A549 (cell line): ENCODE measurements around the gene SNRNP35.

Experiments used
- CBX2 ChIP-seq: fragments of 200-600 bp; sonication (generic); IDR thresholded peaks from 2 replicates; pipeline ENCODE4 v1.6.1; 2016; ENCODE audit warnings: low read depth, mild to moderate bottlenecking, borderline replicate concordance
- EP300 ChIP-seq, 2 experiments: fragments of >200 bp; sonication (Bioruptor Twin); formaldehyde crosslinking; IDR thresholded peaks; 2 replicates in 1 of 2; 3 replicates in 1 of 2; pipeline ENCODE4 v1.6.1; 2016 to 2017
- ESRRA ChIP-seq: fragments of 150-350 bp; IDR thresholded peaks from 2 replicates; pipeline ENCODE4 v1.6.1; 2014; ENCODE audit warnings: mild to moderate bottlenecking, low read length, borderline replicate concordance
- MYC ChIP-seq: IDR thresholded peaks from 2 replicates; pipeline ENCODE4 v1.6.1; 2012; ENCODE audit warnings: mild to moderate bottlenecking, inconsistent platforms, low read length, improper control_type of control experiment, borderline replicate concordance
- POLR2A ChIP-seq: IDR thresholded peaks from 2 replicates; pipeline ENCODE4 v1.6.1; 2012; ENCODE audit warnings: mild to moderate bottlenecking, low read length
- RFX5 ChIP-seq: fragments of 450-650 bp; IDR thresholded peaks from 2 replicates; pipeline ENCODE4 v1.7.1; 2014; ENCODE audit warnings: antibody characterized with exemption, mild to moderate bottlenecking, moderate library complexity
- RNF2 ChIP-seq: fragments of 200-600 bp; sonication (generic); IDR thresholded peaks from 2 replicates; pipeline ENCODE4 v1.6.1; 2016; ENCODE audit warnings: low read depth, mild to moderate bottlenecking, antibody characterized with exemption, moderate library complexity, borderline replicate concordance
- TF ChIP-seq, protein P1 (sequence below): fragments of >200 bp; sonication (Bioruptor Twin); formaldehyde crosslinking; IDR thresholded peaks from 3 replicates; pipeline ENCODE4 v1.5.1; 2016

DNA sequence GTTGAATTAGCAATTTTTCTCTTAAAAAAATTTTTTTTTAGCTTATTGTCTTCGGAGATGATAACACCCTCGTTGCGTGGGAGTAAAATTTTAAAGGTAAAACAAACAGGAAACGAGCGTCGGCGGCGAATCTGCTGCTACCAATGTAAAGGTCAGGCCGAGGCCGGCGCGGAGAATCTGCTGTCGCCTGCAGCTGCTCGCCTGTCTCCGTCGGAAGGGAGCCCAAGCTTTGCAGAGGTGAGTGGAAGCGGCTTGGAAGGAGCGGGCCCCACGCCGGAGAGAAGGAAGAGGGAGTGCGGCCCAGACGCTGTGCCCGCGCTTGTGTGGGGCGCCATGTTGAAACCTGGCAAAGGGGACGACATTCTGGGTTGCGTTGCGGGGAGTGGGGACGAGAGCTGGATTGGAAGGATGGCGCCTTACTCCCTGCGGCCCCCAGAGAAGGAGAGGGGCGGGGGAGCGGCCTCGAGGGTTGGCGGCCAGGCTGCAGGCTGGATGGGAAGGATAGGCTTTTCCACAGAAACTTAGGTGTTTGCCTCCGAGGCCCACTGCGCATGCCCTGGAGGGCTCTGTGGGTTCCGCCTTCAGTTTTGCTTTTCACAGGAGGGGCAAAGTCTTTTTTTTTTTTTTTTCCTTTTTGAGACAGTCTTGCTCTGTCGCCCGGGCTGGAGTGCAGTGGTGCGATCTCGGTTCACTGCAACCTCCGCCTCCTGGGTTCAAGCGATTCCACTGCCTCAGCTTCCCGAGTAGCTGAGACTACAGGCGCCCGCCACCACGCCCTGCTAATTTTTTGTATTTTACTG is at the start of gene SNRNP35:
- TF ChIP-seq POLR2A (peak; percentile 52), RNF2 (no peak), CBX2 (no peak), EP300 (IDR thresholded peaks at IDR 0.05) (no peak), RFX5 (no peak), MYC (no peak), ESRRA (no peak)
- TF ChIP-seq, protein P1, sequence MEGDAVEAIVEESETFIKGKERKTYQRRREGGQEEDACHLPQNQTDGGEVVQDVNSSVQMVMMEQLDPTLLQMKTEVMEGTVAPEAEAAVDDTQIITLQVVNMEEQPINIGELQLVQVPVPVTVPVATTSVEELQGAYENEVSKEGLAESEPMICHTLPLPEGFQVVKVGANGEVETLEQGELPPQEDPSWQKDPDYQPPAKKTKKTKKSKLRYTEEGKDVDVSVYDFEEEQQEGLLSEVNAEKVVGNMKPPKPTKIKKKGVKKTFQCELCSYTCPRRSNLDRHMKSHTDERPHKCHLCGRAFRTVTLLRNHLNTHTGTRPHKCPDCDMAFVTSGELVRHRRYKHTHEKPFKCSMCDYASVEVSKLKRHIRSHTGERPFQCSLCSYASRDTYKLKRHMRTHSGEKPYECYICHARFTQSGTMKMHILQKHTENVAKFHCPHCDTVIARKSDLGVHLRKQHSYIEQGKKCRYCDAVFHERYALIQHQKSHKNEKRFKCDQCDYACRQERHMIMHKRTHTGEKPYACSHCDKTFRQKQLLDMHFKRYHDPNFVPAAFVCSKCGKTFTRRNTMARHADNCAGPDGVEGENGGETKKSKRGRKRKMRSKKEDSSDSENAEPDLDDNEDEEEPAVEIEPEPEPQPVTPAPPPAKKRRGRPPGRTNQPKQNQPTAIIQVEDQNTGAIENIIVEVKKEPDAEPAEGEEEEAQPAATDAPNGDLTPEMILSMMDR, result no peak
